OCI-LY7 (cell line): ENCODE results near the gene BMP3. TPM values are rescaled to one million over a fixed set of nuclear protein-coding genes. Genes with fewer than 3 reads are reported as not detected.
A peak's percentile ranks its signal among the peaks of the same experiment; 100 is the strongest.

Source experiments
- BruUV-seq: library from RNA; stranded (reverse); fragments of 400-500 nt; replicated peaks from 2 replicates; lab custom pipeline; 2021; lab: Mats Ljungman, UMichigan
- CTCF ChIA-PET: fragments of 300-600 bp; sonication (Branson Sonifier 250); formaldehyde crosslinking; loops from one replicate; lab custom pipeline; 2022; ENCODE audit warnings: antibody characterized with exemption; ENCODE audit not compliant: unreplicated experiment; lab: Charles Lee
- POLR2A ChIA-PET: fragments of 300-600 bp; sonication (Branson Sonifier 250); formaldehyde crosslinking; loops from one replicate; lab custom pipeline; 2022; ENCODE audit warnings: antibody characterized with exemption; lab: Charles Lee
- DNase-seq: peaks from one replicate; pipeline ENCODE4 v3.0.0-alpha.2; 2015; ENCODE audit warnings: low spot score
- H2AFZ ChIP-seq: fragments of 200-600 bp; sonication (generic), shearing (Covaris generic); 2 replicates; pipeline ENCODE4 v1.6.1; 2014; ENCODE audit warnings: mild to moderate bottlenecking, antibody characterized with exemption, low read length, moderate library complexity
- H3K27ac ChIP-seq: fragments of 200-600 bp; sonication (generic); 2 replicates; pipeline ENCODE4 v1.5.1; 2014; ENCODE audit warnings: mixed run types, low read depth, mild to moderate bottlenecking, moderate library complexity, low read length, inconsistent platforms; ENCODE audit not compliant: poor library complexity, severe bottlenecking
- H3K36me3 ChIP-seq: fragments of 200-600 bp; sonication (generic); 2 replicates; pipeline ENCODE4 v1.6.1; 2014; ENCODE audit warnings: mild to moderate bottlenecking, antibody characterized with exemption, low read length, moderate library complexity, mixed read lengths; ENCODE audit not compliant: insufficient read depth
- H3K4me1 ChIP-seq: fragments of 200-600 bp; sonication (generic); 2 replicates; pipeline ENCODE4 v1.5.1; 2014; ENCODE audit warnings: mild to moderate bottlenecking, low read length; ENCODE audit not compliant: insufficient read depth, poor library complexity, severe bottlenecking
- H3K4me2 ChIP-seq: fragments of 200-600 bp; sonication (generic); 2 replicates; pipeline ENCODE4 v1.6.1; 2014; ENCODE audit warnings: mild to moderate bottlenecking, low read length
- H3K4me3 ChIP-seq: fragments of 200-600 bp; sonication (generic); 2 replicates; pipeline ENCODE4 v1.5.1; 2014; ENCODE audit warnings: mild to moderate bottlenecking, low read depth, low read length; ENCODE audit not compliant: poor library complexity, severe bottlenecking
- H3K79me2 ChIP-seq: fragments of 200-600 bp; sonication (generic); 2 replicates; pipeline ENCODE4 v1.6.1; 2016; ENCODE audit warnings: low read depth, mild to moderate bottlenecking, low read length, moderate library complexity, mixed read lengths; ENCODE audit not compliant: insufficient read depth
- H3K9me2 ChIP-seq: fragments of 200-600 bp; sonication (generic); 2 replicates; pipeline ENCODE4 v1.6.1; 2016; ENCODE audit warnings: mild to moderate bottlenecking, low read length, mixed read lengths; ENCODE audit not compliant: insufficient read depth
- H3K9me3 ChIP-seq: fragments of 200-600 bp; sonication (generic); 2 replicates; pipeline ENCODE4 v1.6.1; 2014; ENCODE audit warnings: mild to moderate bottlenecking, mixed run types, low read length, mixed read lengths
- H4K20me1 ChIP-seq: fragments of 200-600 bp; sonication (generic); 2 replicates; pipeline ENCODE4 v1.6.1; 2014; ENCODE audit warnings: mild to moderate bottlenecking, antibody characterized with exemption, low read length, moderate library complexity, mixed read lengths; ENCODE audit not compliant: insufficient read depth
- CTCF ChIP-seq: fragments of 200-600 bp; sonication (generic); conservative IDR thresholded peaks from 2 replicates; pipeline ENCODE4 v1.5.1; 2014; ENCODE audit warnings: mild to moderate bottlenecking, antibody characterized with exemption, low read length, moderate library complexity, mixed read lengths
- EZH2phosphoT487 ChIP-seq: fragments of 200-600 bp; sonication (generic); IDR thresholded peaks from 2 replicates; pipeline ENCODE4 v1.6.1; 2018; ENCODE audit warnings: low read depth, borderline replicate concordance, mild to moderate bottlenecking, mixed run types, antibody characterized with exemption, low read length, moderate library complexity, mixed read lengths
- intact Hi-C: fragments of 100-400 bp; cut with micrococcal nuclease; formaldehyde crosslinking; loops from one replicate; pipeline ENCODE4 v1.10.0; 2022; ENCODE audit not compliant: unreplicated experiment
- total RNA-seq, 2 experiments: library from RNA; depleted of rRNA in 1 of 2; stranded (reverse); fragments of >200 nt in 1 of 2; shearing (Covaris generic) in 1 of 2; gene quantifications; 2 replicates each; pipeline ENCODE4 v1.2.3, GENCODE V29; 2014 to 2022

The BMP3 gene
- total RNA-seq, 2 experiments from 2014 or later = 45.8 to 55.9 TPM

- Histone ChIP-seq H3K9me2 (no peaks in the 10 kb centered on the region), H3K79me2 (peaks cover 89% of the 10 kb centered on the region), H3K4me1 (peaks cover 55% of the 10 kb centered on the region), H3K9me3 (no peaks in the 10 kb centered on the region), H3K27ac (peak overlapping the region; percentile 92), H3K4me2 (peak overlapping the region; percentile 97), H4K20me1 (no peaks in the 10 kb centered on the region), H3K4me3 (peak overlapping the region; percentile 79), H3K36me3 (peaks cover 64% of the 10 kb centered on the region), H2AFZ (no peak overlapping the region; the same call in 1 of the 2 replicates)
- peak; percentile 70 for DNase-seq
- TF ChIP-seq CTCF = peak; percentile 26; the same call in 1 of the 2 replicates
- no peak for TF ChIP-seq EZH2phosphoT487
- intact Hi-C loops = loop anchor here (1.0 kb wide), 1 partner anchor 157 kb away; no protein-coding TSS in a partner anchor
- no TSS peak for BruUV-seq
- ChIA-PET CTCF (interaction anchor here (1.0 to 3.1 kb wide), 4 partner anchors 10 to 419 kb away, joined by 3 to 19 read pairs (median 4); no protein-coding TSS in a partner anchor), POLR2A (interaction anchor here (0.6 to 16.6 kb wide), 30 partner anchors 7 to 1871 kb away, joined by 3 to 358 read pairs (median 6); no protein-coding TSS in a partner anchor)
These were observed 1.5 kb downstream of the BMP3 start for GRCh38 chr4:81031796-81032551.

GRCh38 chr4:81032771-81033684 is 2.5 kb downstream of the BMP3 start:
- Histone ChIP-seq H3K4me1 (peaks cover 55% of the 10 kb centered on the region), H3K9me2 (no peaks in the 10 kb centered on the region), H3K4me3 (peak overlapping the region; percentile 79), H3K36me3 (peaks cover 71% of the 10 kb centered on the region), H3K4me2 (peak overlapping the region; percentile 97), H3K79me2 (peaks cover 93% of the 10 kb centered on the region), H3K27ac (peak overlapping the region; percentile 92), H4K20me1 (no peaks in the 10 kb centered on the region), H3K9me3 (no peaks in the 10 kb centered on the region), H2AFZ (no peak overlapping the region; the same call in 1 of the 2 replicates)
- DNase-seq = peak; percentile 79
- ChIA-PET POLR2A (interaction anchor here (0.6 to 16.6 kb wide), 34 partner anchors 6 to 1870 kb away, joined by 3 to 358 read pairs (median 5); no protein-coding TSS in a partner anchor), CTCF (interaction anchor here (0.8 to 3.1 kb wide), 6 partner anchors 19 to 670 kb away, joined by 3 to 19 read pairs (median 4); no protein-coding TSS in a partner anchor)
- TSS peak; percentile 51 for BruUV-seq
- intact Hi-C loops = loop anchor here (1.0 kb wide), 5 partner anchors 19 to 422 kb away; no protein-coding TSS in a partner anchor
- TF ChIP-seq EZH2phosphoT487 (no peak), CTCF (peak; percentile 58; the same call in 1 of the 2 replicates)
